AG10803 (cell line): ENCODE results near the gene SUPT7L.

Experiments
- DNase-seq: peaks from one replicate; pipeline ENCODE4 v3.0.0; 2010; ENCODE audit warnings: low read depth
- H3K4me3 ChIP-seq: 2 replicates; pipeline ENCODE4 v1.5.1; 2011; ENCODE audit warnings: mild to moderate bottlenecking, low read length, control low read depth
- CTCF ChIP-seq: conservative IDR thresholded peaks from 2 replicates; pipeline ENCODE4 v1.5.1; 2011; ENCODE audit warnings: mild to moderate bottlenecking, low read length, control low read depth, inconsistent platforms

Gene SUPT7L

GRCh38 chr2:27652341-27652740 is 11.1 kb downstream of the SUPT7L start:
- H3K4me3 ChIP-seq: no peak overlapping the region
- DNase-seq: no peak

GRCh38 chr2:27651056-27651455 is 12.4 kb downstream of the SUPT7L start:
- H3K4me3 ChIP-seq: no peak overlapping the region
- TF ChIP-seq CTCF: no peak
- DNase-seq: no peak

More at GRCh38 chr2:27652341-27652740, 11.1 kb downstream of the SUPT7L start:
- no peak for TF ChIP-seq CTCF

- H3K4me3 ChIP-seq: no peak overlapping the region
- DNase-seq: no peak
- no peak for TF ChIP-seq CTCF
These were observed 15.7 kb downstream of the SUPT7L start for GRCh38 chr2:27647737-27648136.

GRCh38 chr2:27647289-27647688 is 16.1 kb downstream of the SUPT7L start:
- DNase-seq: peak; percentile 37

GRCh38 chr2:27645197-27645596 is 18.2 kb downstream of the SUPT7L start:
- no peak overlapping the region for H3K4me3 ChIP-seq
- no peak for DNase-seq
- no peak for TF ChIP-seq CTCF

More at GRCh38 chr2:27647289-27647688, 16.1 kb downstream of the SUPT7L start:
- no peak overlapping the region for H3K4me3 ChIP-seq
- no peak; the same call in 1 of the 2 replicates for TF ChIP-seq CTCF

GRCh38 chr2:27640722-27641245 is 22.6 kb downstream of the SUPT7L start:
- no peak overlapping the region for H3K4me3 ChIP-seq
- no peak for DNase-seq
- TF ChIP-seq CTCF: no peak

- H3K4me3 ChIP-seq: no peak overlapping the region
- no peak for TF ChIP-seq CTCF
- DNase-seq: peak; percentile 88
These were observed 24.7 kb downstream of the SUPT7L start for GRCh38 chr2:27638709-27639108.
